HepG2 (cell line): ENCODE data around the gene CLTCL1.

Experiments
- ARNT ChIP-seq: fragments of 450-650 bp; IDR thresholded peaks from 2 replicates; pipeline ENCODE4 v1.6.1; 2017
- NFIC ChIP-seq: IDR thresholded peaks from 2 replicates; pipeline ENCODE4 v1.6.1; 2012; ENCODE audit warnings: mild to moderate bottlenecking, low read length, inconsistent platforms
- SIN3B ChIP-seq: fragments of 150-350 bp; IDR thresholded peaks from 2 replicates; pipeline ENCODE4 v1.6.1; 2014; ENCODE audit warnings: low read length
- TBP ChIP-seq: sonication (generic); formaldehyde crosslinking; IDR thresholded peaks from 2 replicates; pipeline ENCODE4 v1.5.0; 2020; ENCODE audit warnings: missing genetic modification reagents
- TP53 ChIP-seq: sonication (generic); formaldehyde crosslinking; conservative IDR thresholded peaks from 2 replicates; pipeline ENCODE4 v1.4.0; 2020; ENCODE audit warnings: missing genetic modification reagents
- ZNF367 ChIP-seq: sonication (generic); formaldehyde crosslinking; IDR thresholded peaks from 2 replicates; pipeline ENCODE4 v1.4.0; 2020; ENCODE audit warnings: missing genetic modification reagents, borderline replicate concordance
- ZNF567 ChIP-seq: sonication (generic); formaldehyde crosslinking; IDR thresholded peaks from 2 replicates; pipeline ENCODE4 v1.8.1; 2023; ENCODE audit warnings: mild to moderate bottlenecking, missing genetic modification reagents, borderline replicate concordance

DNA sequence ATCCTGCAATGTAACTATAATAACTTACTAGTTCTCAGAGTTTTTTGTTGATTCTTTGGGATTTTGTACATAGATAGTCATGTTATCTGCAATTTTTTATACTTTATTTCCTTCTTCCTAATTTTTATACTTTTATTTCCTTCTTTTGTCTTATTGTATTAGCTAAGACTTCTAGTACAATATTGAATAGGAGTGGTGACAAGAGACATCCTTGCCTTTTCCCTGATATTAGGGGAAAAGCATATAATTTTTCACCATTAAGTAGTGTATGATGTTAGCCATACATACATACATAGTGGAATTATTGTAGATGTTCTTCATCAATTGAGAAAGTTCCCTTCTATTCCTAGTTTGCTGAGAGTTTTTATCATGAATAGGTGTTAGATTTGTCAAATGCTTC is 27.8 kb upstream of the CLTCL1 start:
- no peak for TF ChIP-seq TBP (CRISPR knock-in tag)
- no peak for TF ChIP-seq ZNF567 (CRISPR knock-in tag)
- TF ChIP-seq TP53 = no peak
- TF ChIP-seq ZNF367 (CRISPR knock-in tag) = no peak
- no peak for TF ChIP-seq ARNT
- no peak for TF ChIP-seq NFIC
- TF ChIP-seq SIN3B = no peak
